Measurements from ENCODE around the gene OFD1. TPM values are rescaled to one million over a fixed set of nuclear protein-coding genes. Genes with fewer than 3 reads are reported as not detected.

The OFD1 gene
- total RNA-seq, 6 experiments from 2014 or later, result 6.5 to 12.4 (median 10.5) TPM

GRCh38 chrX:13786048-13786447 lies 51.5 kb downstream of the OFD1 start:
- no peaks in the 10 kb centered on the region for H3K27me3 ChIP-seq
- no peak for TF ChIP-seq POLR2A (IDR thresholded peaks at IDR 0.05)
- no peak for TF ChIP-seq CTCF (IDR thresholded peaks at IDR 0.05)
- H3K9me3 ChIP-seq, result no peaks in the 10 kb centered on the region
- WGBS (ENCODE audit: insufficient coverage, low coverage, low lambda C conversion rate, missing lambda C conversion rate), result 27% methylated on average over 4 of the region's 8 CpGs
- ATAC-seq, result no peak
- intact Hi-C loops (cut with DNase I), result no loop called here
- no peak for DNase-seq
- no peak overlapping the region for H3K27ac ChIP-seq
- no peaks in the 10 kb centered on the region for H3K4me1 ChIP-seq
- no peak overlapping the region for H3K4me3 ChIP-seq
- no peaks in the 10 kb centered on the region for H3K36me3 ChIP-seq

GRCh38 chrX:13790206-13791131 lies 55.9 kb downstream of the OFD1 start:
- Histone ChIP-seq H3K4me1 (no peaks in the 10 kb centered on the region), H3K4me3 (no peak overlapping the region), H3K27ac (no peak overlapping the region), H3K36me3 (no peaks in the 10 kb centered on the region), H3K9me3 (no peaks in the 10 kb centered on the region), H3K27me3 (no peaks in the 10 kb centered on the region)
- no peak for TF ChIP-seq CTCF (IDR thresholded peaks at IDR 0.05)
- no peak for TF ChIP-seq POLR2A (IDR thresholded peaks at IDR 0.05)
- DNase-seq (no peak), ATAC-seq (no peak)
- WGBS (ENCODE audit: insufficient coverage, low coverage, low lambda C conversion rate, missing lambda C conversion rate), result 50% methylated on average over 6 of the region's 6 CpGs
- intact Hi-C loops (cut with DNase I), result no loop called here

- ATAC-seq, result no peak
- TF ChIP-seq CTCF (IDR thresholded peaks at IDR 0.05), result no peak
- no peak for TF ChIP-seq POLR2A (IDR thresholded peaks at IDR 0.05)
- no peak for DNase-seq
- intact Hi-C loops (cut with DNase I), result no loop called here
- Histone ChIP-seq H3K4me3 (no peak overlapping the region), H3K36me3 (no peaks in the 10 kb centered on the region), H3K27ac (no peak overlapping the region), H3K4me1 (no peaks in the 10 kb centered on the region), H3K9me3 (no peaks in the 10 kb centered on the region), H3K27me3 (peaks cover 0 to 6% of the 10 kb centered on the region in 2 donors)
- WGBS (ENCODE audit: insufficient coverage, low coverage, low lambda C conversion rate, missing lambda C conversion rate), result 79% methylated on average over 2 of the region's 2 CpGs
Measured at GRCh38 chrX:13791145-13791544, 56.6 kb downstream of the OFD1 start.

- no peak for TF ChIP-seq POLR2A (IDR thresholded peaks at IDR 0.05)
- no peak for TF ChIP-seq CTCF (IDR thresholded peaks at IDR 0.05)
- Histone ChIP-seq H3K27ac (no peak overlapping the region), H3K4me3 (no peak overlapping the region), H3K27me3 (peaks cover 0 to 6% of the 10 kb centered on the region in 2 donors), H3K4me1 (no peaks in the 10 kb centered on the region), H3K9me3 (no peaks in the 10 kb centered on the region), H3K36me3 (no peaks in the 10 kb centered on the region)
- intact Hi-C loops (cut with DNase I), result no loop called here
- WGBS (ENCODE audit: insufficient coverage, low coverage, low lambda C conversion rate, missing lambda C conversion rate), result 35% methylated on average over 2 of the region's 2 CpGs
- ATAC-seq (no peak), DNase-seq (no peak)
Measured at GRCh38 chrX:13791559-13791958, 57.0 kb downstream of the OFD1 start.

All from right lobe of liver (tissue), 6 donors.